Measurements from ENCODE around the gene CAPN3. TPM values are rescaled to one million over a fixed set of nuclear protein-coding genes. Genes with fewer than 3 reads are reported as not detected.

The CAPN3 gene
- polyA plus RNA-seq, 2 of the 4 experiments (the other 2 are of a cell fraction), result 0.25 to 1.1 TPM

DNA sequence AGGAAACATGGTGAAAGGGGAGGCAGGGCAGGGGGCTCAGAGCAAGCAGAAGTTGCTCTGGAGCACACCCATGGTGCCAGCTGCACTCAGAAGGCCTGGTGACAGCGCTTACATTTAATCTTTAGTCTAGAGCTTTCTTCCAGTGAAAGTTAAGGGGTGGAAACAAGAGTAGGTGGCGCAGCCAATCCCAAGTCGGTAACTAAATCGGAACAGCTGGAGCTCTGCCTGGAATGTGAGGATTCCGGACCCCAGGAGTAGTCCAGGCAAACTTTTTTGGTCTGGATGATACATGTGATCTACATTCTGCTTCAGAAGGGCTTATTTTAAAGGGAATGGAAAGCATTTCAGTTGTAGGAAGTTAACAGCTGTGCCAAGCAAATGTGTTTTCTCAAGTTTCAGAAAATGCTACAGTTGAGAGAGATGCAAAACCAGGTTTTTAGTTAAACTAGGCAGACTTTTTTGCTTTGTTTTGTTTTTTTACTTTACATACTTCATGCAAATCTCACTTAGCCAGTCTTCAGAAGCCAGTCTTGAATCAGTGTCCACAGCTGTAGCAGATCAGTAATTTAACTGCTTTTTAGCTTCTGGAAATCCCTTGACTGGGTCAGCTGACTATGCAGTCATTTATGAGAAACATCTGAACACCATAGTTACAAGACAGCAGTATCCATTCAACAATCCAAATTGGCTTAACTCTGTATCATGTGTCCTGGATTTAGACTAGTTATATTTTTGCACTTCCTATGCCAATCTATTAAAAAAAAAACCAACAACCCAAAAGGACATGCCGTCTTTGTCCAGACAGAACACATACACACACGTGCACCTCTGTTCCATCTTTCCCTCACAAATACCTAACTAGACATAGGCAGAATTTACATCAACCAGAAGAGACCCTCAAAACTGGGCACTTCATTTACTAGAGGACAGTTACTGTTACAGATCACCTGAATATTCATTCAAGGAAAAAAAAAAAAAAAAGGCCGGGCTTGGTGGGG, 98.4 kb downstream of the CAPN3 start:
- Histone ChIP-seq H3K27ac (no peak overlapping the region), H3K9me3 (no peaks in the 10 kb centered on the region), H3K4me2 (no peak overlapping the region), H3K4me3 (no peak overlapping the region), H3K4me1 (no peaks in the 10 kb centered on the region)
- TF ChIP-seq, protein P1, sequence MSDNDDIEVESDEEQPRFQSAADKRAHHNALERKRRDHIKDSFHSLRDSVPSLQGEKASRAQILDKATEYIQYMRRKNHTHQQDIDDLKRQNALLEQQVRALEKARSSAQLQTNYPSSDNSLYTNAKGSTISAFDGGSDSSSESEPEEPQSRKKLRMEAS (IDR thresholded peaks at IDR 0.05), result no peak
- TF ChIP-seq, protein P2, sequence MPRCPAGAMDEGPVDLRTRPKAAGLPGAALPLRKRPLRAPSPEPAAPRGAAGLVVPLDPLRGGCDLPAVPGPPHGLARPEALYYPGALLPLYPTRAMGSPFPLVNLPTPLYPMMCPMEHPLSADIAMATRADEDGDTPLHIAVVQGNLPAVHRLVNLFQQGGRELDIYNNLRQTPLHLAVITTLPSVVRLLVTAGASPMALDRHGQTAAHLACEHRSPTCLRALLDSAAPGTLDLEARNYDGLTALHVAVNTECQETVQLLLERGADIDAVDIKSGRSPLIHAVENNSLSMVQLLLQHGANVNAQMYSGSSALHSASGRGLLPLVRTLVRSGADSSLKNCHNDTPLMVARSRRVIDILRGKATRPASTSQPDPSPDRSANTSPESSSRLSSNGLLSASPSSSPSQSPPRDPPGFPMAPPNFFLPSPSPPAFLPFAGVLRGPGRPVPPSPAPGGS (IDR thresholded peaks at IDR 0.05), result no peak
- TF ChIP-seq TP53 (CRISPR knock-in tag; IDR thresholded peaks at IDR 0.05), result no peak
- ChIA-PET CTCF (no interaction called here), POLR2A (interaction anchor here (1.4 kb wide), 1 partner anchor 184 kb away, joined by 3 read pairs; the partner anchor contains the start of genes GANC and TMEM87A)
- FAIRE-seq, result no peak
- DNase-seq (ENCODE audit: low read depth in 1 of 2, low spot score in 1 of 2), result no peak
- ATAC-seq, result no peak
- WGBS (ENCODE audit: missing lambda C conversion rate), result 94% methylated on average over 8 of the region's 8 CpGs

DNA sequence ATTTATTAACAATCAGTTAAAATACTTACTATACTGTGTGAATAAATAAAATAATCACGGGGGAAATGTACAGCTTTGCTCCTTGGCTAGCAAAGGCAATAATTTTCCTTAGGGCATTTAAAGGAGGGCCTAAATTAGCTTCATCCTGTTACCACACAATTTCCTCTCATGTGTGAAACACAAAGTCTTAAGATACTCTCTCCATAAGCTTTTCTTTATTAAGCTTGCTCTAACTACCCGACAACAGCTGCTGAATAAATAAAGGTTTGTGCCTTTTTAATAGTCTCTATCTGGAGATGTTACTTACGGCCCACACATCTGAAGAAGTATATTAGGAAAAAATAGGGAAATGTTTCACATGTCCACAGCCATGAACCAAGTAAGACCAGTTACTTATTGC, 102.0 kb downstream of the CAPN3 start:
- CTCF ChIA-PET, result no interaction called here
- WGBS (ENCODE audit: missing lambda C conversion rate), result 90% methylated on average over 3 of the region's 3 CpGs
- POLR2A ChIA-PET, result interaction anchor here (0.5 kb wide), 1 partner anchor 45 kb away, joined by 3 read pairs; no protein-coding TSS in a partner anchor

More for the DNA sequence above, 102.0 kb downstream of the CAPN3 start:
- ATAC-seq (no peak), FAIRE-seq (no peak), DNase-seq (ENCODE audit: low read depth in 1 of 2, low spot score in 1 of 2) (no peak)
- Histone ChIP-seq H3K4me3 (no peak overlapping the region), H3K27ac (no peak overlapping the region), H3K9me3 (no peaks in the 10 kb centered on the region), H3K4me2 (no peak overlapping the region), H3K4me1 (no peaks in the 10 kb centered on the region)
- TF ChIP-seq KDM5A (IDR thresholded peaks at IDR 0.05) (no peak), RARB (CRISPR knock-in tag; IDR thresholded peaks at IDR 0.05) (no peak), CBX2 (IDR thresholded peaks at IDR 0.05; ENCODE audit: borderline replicate concordance, low read depth) (no peak), NPAS2 (CRISPR knock-in tag; IDR thresholded peaks at IDR 0.05; ENCODE audit: borderline replicate concordance) (no peak), TFCP2L1 (CRISPR knock-in tag; IDR thresholded peaks at IDR 0.05) (no peak), SREBF2 (IDR thresholded peaks at IDR 0.05) (no peak), BHLHE40 (IDR thresholded peaks at IDR 0.05; ENCODE audit: low read depth, low read length) (no peak), SMC3 (IDR thresholded peaks at IDR 0.05) (no peak), CBX8 (IDR thresholded peaks at IDR 0.05) (no peak), JUNB (IDR thresholded peaks at IDR 0.05) (no peak), FOXS1 (CRISPR knock-in tag; IDR thresholded peaks at IDR 0.05) (no peak), EHMT2 (IDR thresholded peaks at IDR 0.05; ENCODE audit: low read depth) (no peak), CEBPB (IDR thresholded peaks at IDR 0.05) (no peak), EHF (CRISPR knock-in tag; IDR thresholded peaks at IDR 0.05) (no peak), EP300 (IDR thresholded peaks at IDR 0.05) (no peak), ZSCAN20 (CRISPR knock-in tag; IDR thresholded peaks at IDR 0.05) (no peak)

Small RNAs within 50 kb of the gene (small RNA-seq; reads per million reads assigned to genes)
- gene RNU6-188P, result 0 reads per million in 6 experiments

Other genes with a start within 250 kb of the CAPN3 start
- gene PLA2G4F, start 202.9 kb upstream of the CAPN3 start, polyA plus RNA-seq (2011; rRNA removed), result not detected in 2 replicates
- not detected in 3 replicates for gene PLA2G4F, start 202.9 kb upstream of the CAPN3 start, polyA plus RNA-seq (2017; fragmentation: RNase III; extraction: RNeasy Plus Mini Kit Qiagen cat#74134 plus additional on column Dnase treatment)
- gene VPS39, start 151.2 kb upstream of the CAPN3 start, polyA plus RNA-seq (2011; rRNA removed), result 33.3 and 38.1 TPM in 2 replicates
- 16.7 to 19.5 TPM (median 18.3 TPM) in 3 replicates for gene VPS39, start 151.2 kb upstream of the CAPN3 start, polyA plus RNA-seq (2017; fragmentation: RNase III; extraction: RNeasy Plus Mini Kit Qiagen cat#74134 plus additional on column Dnase treatment)
- gene GANC, start 86.3 kb upstream of the CAPN3 start, polyA plus RNA-seq (2011; rRNA removed), result 9.4 and 11.3 TPM in 2 replicates
- 6.9 to 8.0 TPM (median 7.8 TPM) in 3 replicates for gene GANC, start 86.3 kb upstream of the CAPN3 start, polyA plus RNA-seq (2017; fragmentation: RNase III; extraction: RNeasy Plus Mini Kit Qiagen cat#74134 plus additional on column Dnase treatment)
- 40.6 and 49.8 TPM in 2 replicates for gene TMEM87A, start 86.1 kb upstream of the CAPN3 start, polyA plus RNA-seq (2011; rRNA removed)
- gene TMEM87A, start 86.1 kb upstream of the CAPN3 start, polyA plus RNA-seq (2017; fragmentation: RNase III; extraction: RNeasy Plus Mini Kit Qiagen cat#74134 plus additional on column Dnase treatment), result 29.8 to 30.7 TPM (median 30.3 TPM) in 3 replicates
- 19.3 and 19.4 TPM in 2 replicates for gene ZNF106, start 131.6 kb downstream of the CAPN3 start, polyA plus RNA-seq (2011; rRNA removed)
- 7.7 to 8.4 TPM (median 7.8 TPM) in 3 replicates for gene ZNF106, start 131.6 kb downstream of the CAPN3 start, polyA plus RNA-seq (2017; fragmentation: RNase III; extraction: RNeasy Plus Mini Kit Qiagen cat#74134 plus additional on column Dnase treatment)
- gene SNAP23, start 136.1 kb downstream of the CAPN3 start, polyA plus RNA-seq (2011; rRNA removed), result 25.9 and 33.6 TPM in 2 replicates
- gene SNAP23, start 136.1 kb downstream of the CAPN3 start, polyA plus RNA-seq (2017; fragmentation: RNase III; extraction: RNeasy Plus Mini Kit Qiagen cat#74134 plus additional on column Dnase treatment), result 44.5 to 52.0 TPM (median 51.2 TPM) in 3 replicates
- 12.3 and 13.1 TPM in 2 replicates for gene LRRC57, start 189.3 kb downstream of the CAPN3 start, polyA plus RNA-seq (2011; rRNA removed)
- gene LRRC57, start 189.3 kb downstream of the CAPN3 start, polyA plus RNA-seq (2017; fragmentation: RNase III; extraction: RNeasy Plus Mini Kit Qiagen cat#74134 plus additional on column Dnase treatment), result 7.4 to 9.7 TPM (median 9.2 TPM) in 3 replicates
- 29.7 and 31.0 TPM in 2 replicates for gene HAUS2, start 189.3 kb downstream of the CAPN3 start, polyA plus RNA-seq (2011; rRNA removed)
- gene HAUS2, start 189.3 kb downstream of the CAPN3 start, polyA plus RNA-seq (2017; fragmentation: RNase III; extraction: RNeasy Plus Mini Kit Qiagen cat#74134 plus additional on column Dnase treatment), result 13.3 to 16.3 TPM (median 15.7 TPM) in 3 replicates
- gene STARD9, start 216.1 kb downstream of the CAPN3 start, polyA plus RNA-seq (2011; rRNA removed), result 1.2 and 2.0 TPM in 2 replicates
- gene STARD9, start 216.1 kb downstream of the CAPN3 start, polyA plus RNA-seq (2017; fragmentation: RNase III; extraction: RNeasy Plus Mini Kit Qiagen cat#74134 plus additional on column Dnase treatment), result 1.2 to 1.5 TPM (median 1.3 TPM) in 3 replicates